Cardiac fibroblast (primary cell): ENCODE results near the gene PLEKHB2.
"Not testable (repeated sequence)": the region's sequence is repeated elsewhere in the genome, so short reads cannot be mapped to it uniquely, and the experiment has no call there.

ENCODE experiments used
- DNase-seq, 2 donors: peaks; one replicate each; pipeline versions ENCODE4 v3.0.0 to v3.0.0-alpha.2; 2010; ENCODE audit warnings: low read depth in 2 of 2
- H3K4me3 ChIP-seq, 2 donors: replicated peaks in 1 of 2; 1 replicate in 1 of 2; 2 replicates in 1 of 2; pipeline ENCODE4 v1.5.1; 2011; ENCODE audit warnings: low read depth in 2 of 2, low read length in 2 of 2, mild to moderate bottlenecking in 2 of 2, moderate library complexity in 1 of 2
- TF ChIP-seq, protein P1 (sequence below): IDR thresholded peaks from one replicate; pipeline ENCODE4 v1.5.1; 2011; ENCODE audit warnings: low read depth, mild to moderate bottlenecking, low read length, inconsistent platforms

The PLEKHB2 gene

GRCh38 chr2:131154647-131155046 is 49.5 kb downstream of the PLEKHB2 start:
- no peak for DNase-seq
- TF ChIP-seq, protein P1, sequence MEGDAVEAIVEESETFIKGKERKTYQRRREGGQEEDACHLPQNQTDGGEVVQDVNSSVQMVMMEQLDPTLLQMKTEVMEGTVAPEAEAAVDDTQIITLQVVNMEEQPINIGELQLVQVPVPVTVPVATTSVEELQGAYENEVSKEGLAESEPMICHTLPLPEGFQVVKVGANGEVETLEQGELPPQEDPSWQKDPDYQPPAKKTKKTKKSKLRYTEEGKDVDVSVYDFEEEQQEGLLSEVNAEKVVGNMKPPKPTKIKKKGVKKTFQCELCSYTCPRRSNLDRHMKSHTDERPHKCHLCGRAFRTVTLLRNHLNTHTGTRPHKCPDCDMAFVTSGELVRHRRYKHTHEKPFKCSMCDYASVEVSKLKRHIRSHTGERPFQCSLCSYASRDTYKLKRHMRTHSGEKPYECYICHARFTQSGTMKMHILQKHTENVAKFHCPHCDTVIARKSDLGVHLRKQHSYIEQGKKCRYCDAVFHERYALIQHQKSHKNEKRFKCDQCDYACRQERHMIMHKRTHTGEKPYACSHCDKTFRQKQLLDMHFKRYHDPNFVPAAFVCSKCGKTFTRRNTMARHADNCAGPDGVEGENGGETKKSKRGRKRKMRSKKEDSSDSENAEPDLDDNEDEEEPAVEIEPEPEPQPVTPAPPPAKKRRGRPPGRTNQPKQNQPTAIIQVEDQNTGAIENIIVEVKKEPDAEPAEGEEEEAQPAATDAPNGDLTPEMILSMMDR, result no peak
- H3K4me3 ChIP-seq, result no peak overlapping the region

- H3K4me3 ChIP-seq, result no peak overlapping the region
These were observed 50.2 kb downstream of the PLEKHB2 start for GRCh38 chr2:131155208-131155855.

GRCh38 chr2:131156452-131157149 is 51.5 kb downstream of the PLEKHB2 start:
- no peak overlapping the region for H3K4me3 ChIP-seq
- no peak for DNase-seq
- TF ChIP-seq, protein P1, result peak; percentile 34

More at GRCh38 chr2:131155208-131155855, 50.2 kb downstream of the PLEKHB2 start:
- no peak for DNase-seq
- TF ChIP-seq, protein P1, result no peak

DNA sequence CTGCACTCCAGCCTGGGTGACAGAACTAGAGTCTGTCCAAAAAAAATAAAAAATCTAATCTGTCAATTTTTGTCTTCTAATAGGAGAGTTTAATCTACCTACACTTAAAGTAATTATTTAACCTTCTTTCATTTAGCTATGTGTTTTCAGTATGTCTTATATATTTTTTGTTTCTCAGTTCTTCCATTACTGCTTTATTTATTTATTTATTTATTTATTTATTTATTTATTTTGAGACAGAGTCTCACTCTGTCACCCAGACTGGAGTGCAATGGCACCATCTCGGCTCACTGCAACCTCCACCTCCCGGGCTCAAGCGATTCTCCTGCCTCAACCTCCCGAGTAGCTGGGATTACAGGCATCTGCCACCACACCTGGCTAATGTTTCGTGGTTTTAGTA is 60.4 kb downstream of the PLEKHB2 start:
- not testable (repeated sequence) for DNase-seq, H3K4me3 ChIP-seq

GRCh38 chr2:131168538-131168937 is 63.4 kb downstream of the PLEKHB2 start:
- no peak for DNase-seq
- H3K4me3 ChIP-seq, result no peak overlapping the region
- TF ChIP-seq, protein P1, result no peak

- H3K4me3 ChIP-seq, DNase-seq: not testable (repeated sequence)
These were observed 72.9 kb downstream of the PLEKHB2 start for GRCh38 chr2:131178050-131178449.

DNA sequence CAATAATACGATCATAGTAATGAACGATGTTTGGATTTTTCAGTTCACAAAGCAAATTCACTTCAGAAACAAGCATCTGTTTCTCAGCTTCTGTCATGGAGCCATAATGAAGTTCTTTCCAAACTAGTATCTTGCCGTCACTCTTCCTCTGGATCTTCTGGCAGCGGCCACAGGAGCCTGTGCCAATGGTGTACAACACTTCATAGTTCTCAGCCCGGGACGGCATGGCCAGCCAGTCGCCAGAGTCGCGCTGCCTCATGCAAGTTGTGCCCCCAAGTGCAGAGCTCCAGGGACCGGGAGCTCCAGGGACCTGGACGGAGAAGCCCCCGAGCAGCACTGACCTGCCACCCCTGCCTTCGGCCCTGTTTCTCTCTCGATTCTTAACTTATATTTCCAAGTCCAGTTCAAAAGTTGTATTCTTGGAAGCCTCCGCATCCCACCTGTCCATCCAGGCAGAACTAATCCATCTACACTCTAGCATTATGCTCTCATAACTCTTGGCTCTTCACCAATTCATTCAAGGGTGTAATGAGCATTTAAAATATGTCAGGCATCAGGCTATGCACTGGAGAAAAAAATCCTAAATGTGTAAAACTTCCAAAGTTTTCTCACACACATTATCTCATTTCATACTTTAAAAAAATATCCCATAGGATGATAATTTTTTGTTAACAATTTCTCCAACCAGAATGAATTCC is 73.7 kb downstream of the PLEKHB2 start:
- peak in 1 of 2 donors; percentile 7 for DNase-seq
- not testable (repeated sequence) for H3K4me3 ChIP-seq

GRCh38 chr2:131181451-131181850 is 76.3 kb downstream of the PLEKHB2 start:
- not testable (repeated sequence) for H3K4me3 ChIP-seq
- DNase-seq, result peak; percentile 7 to 56

- not testable (repeated sequence) for H3K4me3 ChIP-seq, DNase-seq
These were observed 88.3 kb downstream of the PLEKHB2 start for GRCh38 chr2:131193421-131193820.

- H3K4me3 ChIP-seq, DNase-seq: not testable (repeated sequence)
These were observed 91.0 kb downstream of the PLEKHB2 start for GRCh38 chr2:131196186-131196585.
